ENCODE results near the gene AKAP6. TPM values are rescaled to one million over a fixed set of nuclear protein-coding genes. Genes with fewer than 3 reads are reported as not detected.

Gene AKAP6
- total RNA-seq, 1 donor from 2014 or later: 600 TPM

DNA sequence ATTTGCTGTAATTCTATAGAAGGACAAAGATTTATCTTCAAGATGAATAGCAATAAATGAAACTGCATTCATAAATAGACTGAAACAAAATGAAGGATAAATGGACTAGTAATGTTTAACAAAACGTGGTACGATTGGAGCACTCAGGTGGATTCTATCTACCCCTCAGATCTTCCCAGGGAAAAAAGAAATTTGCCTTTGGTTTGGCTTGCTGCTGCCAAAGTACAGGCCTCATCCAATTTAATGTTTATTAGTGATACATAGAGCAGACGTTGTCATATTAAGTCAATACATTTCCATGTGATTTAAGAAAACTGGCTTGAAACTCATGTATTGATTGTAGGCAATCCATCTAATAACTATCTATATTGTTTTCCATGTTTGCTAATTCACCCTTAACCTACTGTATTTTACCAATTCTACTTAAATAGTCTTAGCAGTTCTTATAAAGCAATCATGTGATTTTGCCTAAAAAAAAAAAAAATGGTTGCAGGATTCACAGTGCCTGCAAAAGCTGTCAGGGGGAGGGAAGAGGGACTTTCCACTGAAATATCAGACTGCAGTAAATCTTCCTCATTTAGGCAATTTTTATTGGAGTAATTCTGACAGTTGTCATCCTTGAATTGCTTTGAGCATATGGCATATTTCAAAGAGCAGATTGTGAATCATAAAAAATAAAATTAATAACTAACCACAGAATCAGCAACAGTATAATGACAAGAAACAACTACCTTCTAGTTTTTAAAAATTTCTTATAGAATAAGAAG, 367.4 kb downstream of the AKAP6 start:
- Mint-ChIP-seq H3K4me1 (ENCODE audit: low read depth, unreplicated experiment) (peaks cover 22% of the 10 kb centered on the region), H3K9me3 (ENCODE audit: unreplicated experiment) (peaks cover 10% of the 10 kb centered on the region), H3K27me3 (ENCODE audit: unreplicated experiment) (peaks cover 7% of the 10 kb centered on the region), H3K4me3 (ENCODE audit: unreplicated experiment) (no peak overlapping the region), H3K36me3 (ENCODE audit: unreplicated experiment) (peaks cover 4% of the 10 kb centered on the region), H3K27ac (ENCODE audit: unreplicated experiment) (no peak overlapping the region)
- TF ChIP-seq, protein P1, sequence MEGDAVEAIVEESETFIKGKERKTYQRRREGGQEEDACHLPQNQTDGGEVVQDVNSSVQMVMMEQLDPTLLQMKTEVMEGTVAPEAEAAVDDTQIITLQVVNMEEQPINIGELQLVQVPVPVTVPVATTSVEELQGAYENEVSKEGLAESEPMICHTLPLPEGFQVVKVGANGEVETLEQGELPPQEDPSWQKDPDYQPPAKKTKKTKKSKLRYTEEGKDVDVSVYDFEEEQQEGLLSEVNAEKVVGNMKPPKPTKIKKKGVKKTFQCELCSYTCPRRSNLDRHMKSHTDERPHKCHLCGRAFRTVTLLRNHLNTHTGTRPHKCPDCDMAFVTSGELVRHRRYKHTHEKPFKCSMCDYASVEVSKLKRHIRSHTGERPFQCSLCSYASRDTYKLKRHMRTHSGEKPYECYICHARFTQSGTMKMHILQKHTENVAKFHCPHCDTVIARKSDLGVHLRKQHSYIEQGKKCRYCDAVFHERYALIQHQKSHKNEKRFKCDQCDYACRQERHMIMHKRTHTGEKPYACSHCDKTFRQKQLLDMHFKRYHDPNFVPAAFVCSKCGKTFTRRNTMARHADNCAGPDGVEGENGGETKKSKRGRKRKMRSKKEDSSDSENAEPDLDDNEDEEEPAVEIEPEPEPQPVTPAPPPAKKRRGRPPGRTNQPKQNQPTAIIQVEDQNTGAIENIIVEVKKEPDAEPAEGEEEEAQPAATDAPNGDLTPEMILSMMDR (IDR thresholded peaks at IDR 0.05; ENCODE audit: partially characterized antibody, unreplicated experiment): no peak
- no peak for DNase-seq

DNA sequence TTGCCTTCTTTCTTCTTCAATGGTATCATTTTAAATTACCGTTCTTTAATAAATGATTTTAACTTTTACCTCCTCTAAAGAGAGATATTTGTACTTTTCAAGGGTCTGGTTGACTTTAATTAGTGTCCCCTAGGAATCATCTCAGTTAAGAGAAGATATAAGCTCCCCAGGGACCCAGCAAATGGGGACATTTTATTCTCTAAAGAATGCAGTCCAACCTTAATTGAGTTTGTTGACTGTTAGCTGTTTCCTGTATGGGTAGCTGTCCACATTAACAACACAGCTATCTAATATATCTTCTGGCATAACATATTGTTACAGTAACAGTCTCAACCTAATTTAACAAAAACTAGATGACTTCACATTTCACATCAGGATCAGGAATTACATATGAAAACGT, 368.0 kb downstream of the AKAP6 start:
- Mint-ChIP-seq H3K9me3 (ENCODE audit: unreplicated experiment) (peaks cover 10% of the 10 kb centered on the region), H3K36me3 (ENCODE audit: unreplicated experiment) (peaks cover 4% of the 10 kb centered on the region), H3K27me3 (ENCODE audit: unreplicated experiment) (peaks cover 7% of the 10 kb centered on the region), H3K27ac (ENCODE audit: unreplicated experiment) (no peak overlapping the region), H3K4me1 (ENCODE audit: low read depth, unreplicated experiment) (peaks cover 22% of the 10 kb centered on the region), H3K4me3 (ENCODE audit: unreplicated experiment) (no peak overlapping the region)
- TF ChIP-seq, protein P1 (IDR thresholded peaks at IDR 0.05; ENCODE audit: partially characterized antibody, unreplicated experiment): no peak
- no peak for DNase-seq

DNA sequence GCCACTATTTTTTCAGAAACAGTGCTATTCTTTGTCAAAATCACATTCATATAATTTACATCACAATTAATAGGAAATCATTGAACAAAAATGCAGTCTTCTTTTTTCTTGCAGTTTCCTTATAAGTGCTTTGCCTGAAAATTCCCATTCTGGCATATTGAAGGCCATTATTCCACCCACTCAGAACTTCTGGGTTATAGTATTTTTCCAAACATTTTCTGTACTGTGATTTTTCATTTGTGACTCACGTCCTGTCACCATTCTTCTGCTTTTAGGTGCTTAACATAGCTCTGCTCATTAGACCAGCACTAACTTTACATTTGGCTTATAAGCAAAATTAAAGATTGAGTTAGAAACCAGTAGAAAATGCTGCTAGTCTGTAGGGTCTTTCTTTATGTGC, 368.6 kb downstream of the AKAP6 start:
- no peak overlapping the region for H3K27ac Mint-ChIP-seq (ENCODE audit: unreplicated experiment)
- H3K27me3 Mint-ChIP-seq (ENCODE audit: unreplicated experiment): peaks cover 6% of the 10 kb centered on the region
- no peak overlapping the region for H3K4me3 Mint-ChIP-seq (ENCODE audit: unreplicated experiment)
- no peak for DNase-seq
- TF ChIP-seq, protein P1 (IDR thresholded peaks at IDR 0.05; ENCODE audit: partially characterized antibody, unreplicated experiment): no peak
- H3K4me1 Mint-ChIP-seq (ENCODE audit: low read depth, unreplicated experiment): peaks cover 19% of the 10 kb centered on the region
- peaks cover 1% of the 10 kb centered on the region for H3K36me3 Mint-ChIP-seq (ENCODE audit: unreplicated experiment)
- H3K9me3 Mint-ChIP-seq (ENCODE audit: unreplicated experiment): peaks cover 10% of the 10 kb centered on the region

DNA sequence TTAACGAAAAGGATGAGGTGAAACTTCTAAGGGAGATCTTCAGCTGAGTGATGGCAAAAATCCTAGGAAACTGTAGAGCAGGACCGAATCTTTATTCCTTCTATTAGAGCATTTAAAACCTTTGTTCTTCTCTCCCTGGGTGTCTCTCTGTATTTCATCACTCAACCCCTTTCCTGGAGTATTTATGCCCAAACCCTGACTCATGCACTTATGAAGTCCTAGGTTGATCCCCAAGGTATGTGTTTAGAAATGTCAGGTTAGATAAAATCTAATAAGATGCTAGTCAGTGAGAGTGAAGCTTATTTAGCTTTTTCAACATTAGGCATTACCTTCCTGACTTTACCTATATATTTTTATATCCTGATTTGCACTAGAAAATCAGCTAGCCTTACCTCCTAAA, 369.7 kb downstream of the AKAP6 start:
- TF ChIP-seq, protein P1 (IDR thresholded peaks at IDR 0.05; ENCODE audit: partially characterized antibody, unreplicated experiment): no peak
- H3K4me3 Mint-ChIP-seq (ENCODE audit: unreplicated experiment): no peak overlapping the region
- no peak for DNase-seq
- H3K27me3 Mint-ChIP-seq (ENCODE audit: unreplicated experiment): peaks cover 1% of the 10 kb centered on the region
- H3K4me1 Mint-ChIP-seq (ENCODE audit: low read depth, unreplicated experiment): peaks cover 15% of the 10 kb centered on the region
- H3K9me3 Mint-ChIP-seq (ENCODE audit: unreplicated experiment): peaks cover 8% of the 10 kb centered on the region
- no peaks in the 10 kb centered on the region for H3K36me3 Mint-ChIP-seq (ENCODE audit: unreplicated experiment)
- H3K27ac Mint-ChIP-seq (ENCODE audit: unreplicated experiment): no peak overlapping the region

DNA sequence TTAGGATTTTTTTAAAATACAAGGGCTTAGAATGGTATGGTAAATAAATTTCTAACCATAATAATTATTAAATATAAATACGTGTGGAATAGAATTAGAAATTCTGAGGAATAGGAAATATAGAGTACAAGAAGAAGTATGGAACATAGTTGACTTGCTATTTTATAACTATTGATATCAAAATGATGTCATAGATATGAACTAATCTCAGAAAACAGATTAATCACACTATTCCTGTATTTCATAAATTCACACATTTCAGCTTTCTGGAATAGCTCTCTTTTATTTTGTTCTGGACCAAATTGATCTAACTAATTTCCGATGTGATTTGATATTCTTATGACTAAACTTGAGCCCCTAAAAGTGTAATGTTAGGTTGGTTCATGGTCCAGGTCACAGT, 372.4 kb downstream of the AKAP6 start:
- H3K27me3 Mint-ChIP-seq (ENCODE audit: unreplicated experiment): no peaks in the 10 kb centered on the region
- peaks cover 8% of the 10 kb centered on the region for H3K4me1 Mint-ChIP-seq (ENCODE audit: low read depth, unreplicated experiment)
- H3K27ac Mint-ChIP-seq (ENCODE audit: unreplicated experiment): no peak overlapping the region

More for the DNA sequence above, 372.4 kb downstream of the AKAP6 start:
- no peaks in the 10 kb centered on the region for H3K36me3 Mint-ChIP-seq (ENCODE audit: unreplicated experiment)
- no peak overlapping the region for H3K4me3 Mint-ChIP-seq (ENCODE audit: unreplicated experiment)
- H3K9me3 Mint-ChIP-seq (ENCODE audit: unreplicated experiment): peaks cover 7% of the 10 kb centered on the region
- TF ChIP-seq, protein P1 (IDR thresholded peaks at IDR 0.05; ENCODE audit: partially characterized antibody, unreplicated experiment): no peak
- DNase-seq: no peak

All from glutamatergic neuron (in vitro differentiated cells).